ENCODE data around the gene KLHL36.

DNA sequence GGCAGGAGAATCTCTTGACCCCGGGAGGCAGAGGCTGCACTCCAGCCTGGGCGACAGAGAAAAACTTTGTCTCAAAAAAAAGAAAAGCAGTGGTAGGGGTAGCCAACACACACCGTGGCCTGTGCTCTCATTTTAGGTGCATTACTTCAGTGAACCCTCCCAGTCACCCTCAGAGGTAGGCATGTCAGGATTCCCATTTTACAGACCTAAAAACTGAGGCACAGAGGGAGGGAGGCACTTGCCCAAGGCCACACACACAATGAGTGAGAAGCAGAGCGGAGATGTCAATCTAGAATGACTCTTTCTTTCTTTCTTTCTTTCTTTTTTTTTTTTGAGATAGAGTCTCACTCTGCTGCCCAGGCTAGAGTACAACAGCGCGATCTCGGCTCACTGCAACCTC, 35.6 kb upstream of the KLHL36 start:
- TF ChIP-seq, protein P1, sequence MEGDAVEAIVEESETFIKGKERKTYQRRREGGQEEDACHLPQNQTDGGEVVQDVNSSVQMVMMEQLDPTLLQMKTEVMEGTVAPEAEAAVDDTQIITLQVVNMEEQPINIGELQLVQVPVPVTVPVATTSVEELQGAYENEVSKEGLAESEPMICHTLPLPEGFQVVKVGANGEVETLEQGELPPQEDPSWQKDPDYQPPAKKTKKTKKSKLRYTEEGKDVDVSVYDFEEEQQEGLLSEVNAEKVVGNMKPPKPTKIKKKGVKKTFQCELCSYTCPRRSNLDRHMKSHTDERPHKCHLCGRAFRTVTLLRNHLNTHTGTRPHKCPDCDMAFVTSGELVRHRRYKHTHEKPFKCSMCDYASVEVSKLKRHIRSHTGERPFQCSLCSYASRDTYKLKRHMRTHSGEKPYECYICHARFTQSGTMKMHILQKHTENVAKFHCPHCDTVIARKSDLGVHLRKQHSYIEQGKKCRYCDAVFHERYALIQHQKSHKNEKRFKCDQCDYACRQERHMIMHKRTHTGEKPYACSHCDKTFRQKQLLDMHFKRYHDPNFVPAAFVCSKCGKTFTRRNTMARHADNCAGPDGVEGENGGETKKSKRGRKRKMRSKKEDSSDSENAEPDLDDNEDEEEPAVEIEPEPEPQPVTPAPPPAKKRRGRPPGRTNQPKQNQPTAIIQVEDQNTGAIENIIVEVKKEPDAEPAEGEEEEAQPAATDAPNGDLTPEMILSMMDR (IDR thresholded peaks at IDR 0.05) = no peak
- no peak for TF ChIP-seq POLR2AphosphoS5 (IDR thresholded peaks at IDR 0.05)
- no peak for TF ChIP-seq POLR2A (IDR thresholded peaks at IDR 0.05)
- no peak for TF ChIP-seq EP300 (IDR thresholded peaks at IDR 0.05)

Data from sigmoid colon (tissue), 4 donors.